ENCODE data around the gene TSEN54. TPM values are rescaled to one million over a fixed set of nuclear protein-coding genes. Genes with fewer than 3 reads are reported as not detected.

The TSEN54 gene
- total RNA-seq, 2 experiments from 2014 or later, result 38.8 to 45.4 TPM

DNA sequence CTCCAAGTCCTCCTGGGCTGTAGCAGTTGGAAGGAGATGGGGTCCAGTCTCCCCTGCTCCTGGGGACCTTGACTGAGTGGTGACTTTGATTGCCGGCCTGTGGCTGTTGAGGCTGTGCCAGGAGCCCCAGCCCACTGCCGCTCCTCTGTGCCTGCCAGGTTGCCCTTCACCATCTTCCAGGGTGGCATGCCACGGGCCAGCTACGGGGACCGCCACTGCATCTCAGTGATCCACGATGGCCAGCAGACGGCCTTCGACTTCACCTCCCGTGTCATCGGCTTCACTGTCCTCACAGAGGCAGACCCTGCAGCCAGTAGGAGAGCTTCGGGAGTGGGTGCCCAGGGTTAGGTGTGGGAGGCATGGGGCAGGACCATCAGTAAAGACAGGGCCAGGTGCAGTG lies 47.9 kb downstream of the TSEN54 start:
- DNase-seq (no peak), ATAC-seq (no peak)
- intact Hi-C loops (cut with micrococcal nuclease), result no loop called here
- Mint-ChIP-seq H3K27me3 (no peaks in the 10 kb centered on the region), H3K9me3 (no peaks in the 10 kb centered on the region), H3K4me3 (no peak overlapping the region), H3K36me3 (ENCODE audit: low read depth) (no peaks in the 10 kb centered on the region), H3K4me1 (ENCODE audit: low read depth) (no peaks in the 10 kb centered on the region), H3K27ac (no peak overlapping the region)
- TF ChIP-seq, protein P1, sequence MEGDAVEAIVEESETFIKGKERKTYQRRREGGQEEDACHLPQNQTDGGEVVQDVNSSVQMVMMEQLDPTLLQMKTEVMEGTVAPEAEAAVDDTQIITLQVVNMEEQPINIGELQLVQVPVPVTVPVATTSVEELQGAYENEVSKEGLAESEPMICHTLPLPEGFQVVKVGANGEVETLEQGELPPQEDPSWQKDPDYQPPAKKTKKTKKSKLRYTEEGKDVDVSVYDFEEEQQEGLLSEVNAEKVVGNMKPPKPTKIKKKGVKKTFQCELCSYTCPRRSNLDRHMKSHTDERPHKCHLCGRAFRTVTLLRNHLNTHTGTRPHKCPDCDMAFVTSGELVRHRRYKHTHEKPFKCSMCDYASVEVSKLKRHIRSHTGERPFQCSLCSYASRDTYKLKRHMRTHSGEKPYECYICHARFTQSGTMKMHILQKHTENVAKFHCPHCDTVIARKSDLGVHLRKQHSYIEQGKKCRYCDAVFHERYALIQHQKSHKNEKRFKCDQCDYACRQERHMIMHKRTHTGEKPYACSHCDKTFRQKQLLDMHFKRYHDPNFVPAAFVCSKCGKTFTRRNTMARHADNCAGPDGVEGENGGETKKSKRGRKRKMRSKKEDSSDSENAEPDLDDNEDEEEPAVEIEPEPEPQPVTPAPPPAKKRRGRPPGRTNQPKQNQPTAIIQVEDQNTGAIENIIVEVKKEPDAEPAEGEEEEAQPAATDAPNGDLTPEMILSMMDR (IDR thresholded peaks at IDR 0.05), result no peak
- ChIA-PET POLR2A (no interaction called here), CTCF (interaction anchor here (1.1 kb wide), 1 partner anchor 62 kb away, joined by 3 read pairs; no protein-coding TSS in a partner anchor)

DNA sequence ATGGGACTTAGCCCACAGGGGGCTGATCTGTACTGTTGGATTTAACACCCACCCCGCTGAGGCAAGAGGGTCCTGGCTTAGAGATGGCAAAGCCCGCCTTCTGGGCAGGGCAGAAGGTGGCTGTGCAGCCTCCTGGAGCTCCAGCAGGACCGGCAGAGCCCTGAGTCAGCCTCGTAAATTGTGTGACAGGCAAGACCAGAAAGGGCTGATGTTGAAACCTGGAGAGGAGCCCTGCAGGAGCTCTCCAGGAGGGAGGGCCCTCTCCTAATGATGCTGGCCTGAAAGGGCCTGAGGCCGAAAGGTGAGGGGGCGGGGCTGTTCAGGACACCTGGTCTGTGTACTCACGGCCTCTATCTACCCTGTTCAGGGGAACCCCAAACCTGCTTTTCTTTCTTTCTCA lies 48.7 kb downstream of the TSEN54 start:
- TF ChIP-seq, protein P1 (IDR thresholded peaks at IDR 0.05), result no peak
- Mint-ChIP-seq H3K36me3 (ENCODE audit: low read depth) (no peaks in the 10 kb centered on the region), H3K27ac (no peak overlapping the region), H3K27me3 (no peaks in the 10 kb centered on the region), H3K9me3 (no peaks in the 10 kb centered on the region), H3K4me3 (no peak overlapping the region), H3K4me1 (ENCODE audit: low read depth) (no peaks in the 10 kb centered on the region)
- DNase-seq (no peak), ATAC-seq (no peak)
- intact Hi-C loops (cut with micrococcal nuclease), result no loop called here
- ChIA-PET POLR2A (no interaction called here), CTCF (interaction anchor here (1.1 to 2.3 kb wide), 2 partner anchors 36 to 61 kb away, joined by 3 to 6 read pairs; no protein-coding TSS in a partner anchor)

DNA sequence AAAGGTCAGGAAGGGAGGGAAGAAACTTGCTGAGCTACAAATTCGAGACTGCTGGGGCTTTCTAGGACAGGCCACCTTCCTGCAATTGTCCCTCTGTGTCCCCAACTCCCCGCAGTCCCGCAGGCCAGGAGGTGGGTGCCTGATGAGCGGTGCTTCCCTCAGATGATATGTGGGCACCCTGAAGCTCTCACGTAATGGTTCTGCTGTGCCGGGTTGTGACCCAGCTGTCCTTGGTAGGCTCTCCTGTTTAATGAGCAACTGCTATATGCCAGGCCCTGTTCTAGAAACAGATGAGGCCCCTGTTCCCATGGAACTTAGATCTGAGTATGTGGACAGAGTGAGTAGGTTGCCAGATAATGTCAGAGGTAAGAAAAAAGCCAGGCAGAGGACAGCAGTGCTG lies 49.3 kb downstream of the TSEN54 start:
- CTCF ChIA-PET, result interaction anchor here (2.3 kb wide), 1 partner anchor 36 kb away, joined by 6 read pairs; no protein-coding TSS in a partner anchor
- Mint-ChIP-seq H3K36me3 (ENCODE audit: low read depth) (no peaks in the 10 kb centered on the region), H3K4me3 (no peak overlapping the region), H3K4me1 (ENCODE audit: low read depth) (no peaks in the 10 kb centered on the region), H3K9me3 (no peaks in the 10 kb centered on the region), H3K27me3 (no peaks in the 10 kb centered on the region), H3K27ac (no peak overlapping the region)
- no peak for ATAC-seq
- TF ChIP-seq, protein P1 (IDR thresholded peaks at IDR 0.05), result no peak
- intact Hi-C loops (cut with micrococcal nuclease), result no loop called here
- POLR2A ChIA-PET, result no interaction called here
- no peak for DNase-seq

DNA sequence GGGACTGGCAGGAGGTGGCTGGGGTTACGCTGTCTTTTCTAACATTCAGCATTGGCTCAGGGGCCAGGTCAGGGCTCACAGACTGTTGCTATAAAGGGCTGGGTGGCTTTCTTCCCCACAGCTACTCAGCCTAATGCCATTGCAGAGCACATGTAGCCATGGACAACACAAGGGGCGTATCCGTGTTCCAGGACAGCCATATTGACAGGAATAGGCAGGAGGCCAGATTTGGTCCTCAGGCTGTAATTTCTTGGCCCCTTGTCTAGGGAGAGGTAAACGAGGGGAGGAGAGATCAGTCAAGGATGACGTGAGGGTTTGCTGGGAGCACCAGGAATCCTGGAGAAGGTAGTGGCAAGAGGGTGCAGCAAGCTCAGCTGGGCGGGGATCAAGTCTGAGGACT lies 50.1 kb downstream of the TSEN54 start:
- Mint-ChIP-seq H3K36me3 (ENCODE audit: low read depth) (no peaks in the 10 kb centered on the region), H3K9me3 (no peaks in the 10 kb centered on the region), H3K4me1 (ENCODE audit: low read depth) (no peaks in the 10 kb centered on the region), H3K27me3 (no peaks in the 10 kb centered on the region), H3K27ac (no peak overlapping the region), H3K4me3 (no peak overlapping the region)
- POLR2A ChIA-PET, result no interaction called here
- TF ChIP-seq, protein P1 (IDR thresholded peaks at IDR 0.05), result no peak
- ATAC-seq (no peak), DNase-seq (no peak)
- intact Hi-C loops (cut with micrococcal nuclease), result no loop called here
- CTCF ChIA-PET, result interaction anchor here (2.3 kb wide), 1 partner anchor 35 kb away, joined by 6 read pairs; no protein-coding TSS in a partner anchor

DNA sequence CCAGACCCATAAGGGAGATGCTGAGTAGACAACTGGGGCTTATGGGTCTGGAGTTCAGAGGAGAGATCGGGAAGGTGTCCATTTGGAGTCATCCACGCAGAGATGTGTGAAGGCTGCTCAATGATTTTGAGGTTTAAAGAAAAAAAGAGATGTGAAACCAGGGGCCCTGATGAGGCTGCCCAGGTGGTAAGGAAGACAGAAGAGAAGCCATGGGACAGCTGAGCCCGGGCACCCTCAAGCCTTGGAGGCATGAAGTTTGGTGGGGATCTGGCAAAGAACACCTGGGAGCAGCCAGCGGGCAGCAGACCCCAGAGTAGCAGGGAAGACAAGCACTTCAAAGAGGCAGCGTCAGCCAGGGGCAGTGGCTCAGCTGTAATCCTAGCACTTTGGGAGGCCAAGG lies 50.5 kb downstream of the TSEN54 start:
- POLR2A ChIA-PET, result no interaction called here
- intact Hi-C loops (cut with micrococcal nuclease), result no loop called here
- no peak for ATAC-seq
- DNase-seq, result no peak
- no peaks in the 10 kb centered on the region for H3K9me3 Mint-ChIP-seq
- TF ChIP-seq, protein P1 (IDR thresholded peaks at IDR 0.05), result no peak
- H3K36me3 Mint-ChIP-seq (ENCODE audit: low read depth), result no peaks in the 10 kb centered on the region
- H3K27ac Mint-ChIP-seq, result no peak overlapping the region
- no peaks in the 10 kb centered on the region for H3K27me3 Mint-ChIP-seq
- H3K4me3 Mint-ChIP-seq, result no peak overlapping the region
- no peaks in the 10 kb centered on the region for H3K4me1 Mint-ChIP-seq (ENCODE audit: low read depth)
- CTCF ChIA-PET, result interaction anchor here (2.3 to 2.4 kb wide), 2 partner anchors 34 to 66 kb away, joined by 6 to 10 read pairs; partner anchors contain the start of gene SMIM5
